GM12878 (cell line): ENCODE results near the gene DAPK2. TPM values are rescaled to one million over a fixed set of nuclear protein-coding genes. Genes with fewer than 3 reads are reported as not detected.

ENCODE experiments used
- ATAC-seq: fragments of 200-7000 bp; cut with Tn5 transposase; 3 replicates; pipeline ENCODE4 v1.9.1; 2020; ENCODE audit warnings: mild to moderate bottlenecking, moderate library complexity
- BruUV-seq: library from RNA; stranded (reverse); fragments of 400-500 nt; replicated peaks from 2 replicates; lab custom pipeline; 2021; lab: Mats Ljungman, UMichigan
- CTCF ChIA-PET: fragments of 300-600 bp; sonication (Branson Sonifier 250); formaldehyde crosslinking; extraction: SDS; loops from one replicate; lab custom pipeline; 2021; ENCODE audit warnings: inconsistent platforms; lab: Yijun Ruan, JAX
- POLR2A ChIA-PET: fragments of 350-600 bp; formaldehyde crosslinking; extraction: SDS; loops from one replicate; lab custom pipeline; 2021; ENCODE audit warnings: inconsistent platforms; lab: Charles Lee
- RAD21 ChIA-PET: fragments of 300-600 bp; sonication (Branson Sonifier 250); formaldehyde crosslinking; loops from one replicate; lab custom pipeline; 2023; ENCODE audit warnings: antibody characterized with exemption; ENCODE audit not compliant: unreplicated experiment; lab: Charles Lee
- SMC1A ChIA-PET: fragments of 300-600 bp; sonication (Branson Sonifier 250); formaldehyde crosslinking; loops from one replicate; lab custom pipeline; 2023; ENCODE audit not compliant: unreplicated experiment, uncharacterized antibody; lab: Charles Lee
- DNase-seq: peaks from one replicate; pipeline ENCODE4 v3.0.0-alpha.2; 2011; ENCODE audit warnings: low read depth, low spot score
- FAIRE-seq: peaks from 3 replicates; lab custom pipeline; 2011; peaks lifted over from hg19 to GRCh38; lab: Jason Lieb, UNC
- H2AFZ ChIP-seq: 2 replicates; pipeline ENCODE4 v1.6.0; 2011; ENCODE audit warnings: low read depth, low read length, control low read depth; ENCODE audit not compliant: control insufficient read depth
- H3K27ac ChIP-seq: 2 replicates; pipeline ENCODE4 v1.5.1; 2011; ENCODE audit warnings: control low read depth; ENCODE audit not compliant: control insufficient read depth, insufficient read depth
- H3K27me3 ChIP-seq, 2 experiments: replicated peaks in 1 of 2; 2 replicates each; pipeline versions ENCODE4 v1.6.0 to v1.6.1; 2011; ENCODE audit warnings: low read length in 1 of 2; ENCODE audit not compliant: control insufficient read depth in 2 of 2, insufficient read depth in 2 of 2
- H3K36me3 ChIP-seq, 2 experiments: 2 replicates each; pipeline ENCODE4 v1.5.1; 2011; ENCODE audit warnings: low read length in 1 of 2; ENCODE audit not compliant: control insufficient read depth in 2 of 2, insufficient read depth in 2 of 2
- H3K4me1 ChIP-seq: 2 replicates; pipeline ENCODE4 v1.6.1; 2011; ENCODE audit warnings: mild to moderate bottlenecking, low read length, moderate library complexity, mixed read lengths; ENCODE audit not compliant: control insufficient read depth, insufficient read depth
- H3K4me2 ChIP-seq: 2 replicates; pipeline ENCODE4 v1.6.0; 2011; ENCODE audit warnings: control low read depth; ENCODE audit not compliant: control insufficient read depth, insufficient read depth
- H3K4me3 ChIP-seq: fragments of 200-600 bp; sonication (generic); 2 replicates; pipeline ENCODE4 v1.5.1; 2016
- H3K79me2 ChIP-seq: 2 replicates; pipeline ENCODE4 v1.6.0; 2011; ENCODE audit warnings: low read length; ENCODE audit not compliant: control insufficient read depth, insufficient read depth
- H3K9ac ChIP-seq: 2 replicates; pipeline ENCODE4 v1.8.0; 2011; ENCODE audit warnings: low read length, control low read depth, mixed read lengths; ENCODE audit not compliant: control insufficient read depth, insufficient read depth
- H3K9me3 ChIP-seq: replicated peaks from 3 replicates; pipeline ENCODE4 v1.5.1; 2011; ENCODE audit warnings: mild to moderate bottlenecking, low read length; ENCODE audit not compliant: control insufficient read depth, insufficient read depth
- H4K20me1 ChIP-seq: 2 replicates; pipeline ENCODE4 v1.6.0; 2011; ENCODE audit not compliant: control insufficient read depth, insufficient read depth
- CBX3 ChIP-seq: fragments of 200-600 bp; sonication (generic); IDR thresholded peaks from 2 replicates; pipeline ENCODE4 v1.6.1; 2016; ENCODE audit warnings: low read depth, borderline replicate concordance
- WGBS: methylation state at CpG from one replicate; pipeline ENCODE4 v1.1.6; 2016; ENCODE audit warnings: low lambda C conversion rate; ENCODE audit not compliant: insufficient replicate concordance, insufficient coverage; ENCODE audit errors: missing lambda C conversion rate; 5-methylcytosine and 5-hydroxymethylcytosine counted together
- in situ Hi-C: fragments of 300-500 bp; cut with MboI; formaldehyde crosslinking; loops from 9 replicates; pipeline ENCODE4 v1.14.3; 2018; ENCODE audit warnings: mixed read lengths
- intact Hi-C: fragments of 100-400 bp; cut with micrococcal nuclease; formaldehyde crosslinking; loops from one replicate; pipeline ENCODE4 v1.14.2; 2022; ENCODE audit not compliant: unreplicated experiment
- polyA plus RNA-seq, 11 experiments: library from polyadenylated mRNA; depleted of rRNA in 4 of 11; unstranded in 6 of 11; stranded (reverse) in 5 of 11; fragments of >200 nt; fragmentation: Nextera tagmentation in 4 of 11; fragmentation: Illumina TruSeq in 1 of 11; extraction: Ambion mirVana in 4 of 11; extraction: Trizol in 1 of 11; gene quantifications; 1 replicate in 1 of 11; 2 replicates in 10 of 11; pipeline versions ENCODE4 v1.2.1 to v1.2.3, GENCODE V29; 2011 to 2016; ENCODE audit warnings: inconsistent platforms in 2 of 11, missing spikeins in 2 of 11, low read depth in 1 of 11
- total RNA-seq, 4 experiments: library from RNA; depleted of rRNA in 3 of 4; stranded (reverse); fragments of >200 nt in 3 of 4; fragmentation: Illumina TruSeq in 1 of 4; extraction: Trizol in 1 of 4; gene quantifications; 2 replicates each; pipeline versions ENCODE4 v1.2.1 to v1.2.3, GENCODE V29; 2013 to 2021
- TF ChIP-seq, protein P1 (sequence below): fragments of 450-650 bp; IDR thresholded peaks from 2 replicates; pipeline ENCODE4 v1.6.1; 2017; ENCODE audit warnings: mild to moderate bottlenecking

Gene DAPK2
- total and polyA plus RNA-seq, 10 of the 15 experiments (the other 5 are each of a cell fraction or from before 2014, with no cell fraction given): 0.69 to 8.4 (median 4.1) TPM

DNA sequence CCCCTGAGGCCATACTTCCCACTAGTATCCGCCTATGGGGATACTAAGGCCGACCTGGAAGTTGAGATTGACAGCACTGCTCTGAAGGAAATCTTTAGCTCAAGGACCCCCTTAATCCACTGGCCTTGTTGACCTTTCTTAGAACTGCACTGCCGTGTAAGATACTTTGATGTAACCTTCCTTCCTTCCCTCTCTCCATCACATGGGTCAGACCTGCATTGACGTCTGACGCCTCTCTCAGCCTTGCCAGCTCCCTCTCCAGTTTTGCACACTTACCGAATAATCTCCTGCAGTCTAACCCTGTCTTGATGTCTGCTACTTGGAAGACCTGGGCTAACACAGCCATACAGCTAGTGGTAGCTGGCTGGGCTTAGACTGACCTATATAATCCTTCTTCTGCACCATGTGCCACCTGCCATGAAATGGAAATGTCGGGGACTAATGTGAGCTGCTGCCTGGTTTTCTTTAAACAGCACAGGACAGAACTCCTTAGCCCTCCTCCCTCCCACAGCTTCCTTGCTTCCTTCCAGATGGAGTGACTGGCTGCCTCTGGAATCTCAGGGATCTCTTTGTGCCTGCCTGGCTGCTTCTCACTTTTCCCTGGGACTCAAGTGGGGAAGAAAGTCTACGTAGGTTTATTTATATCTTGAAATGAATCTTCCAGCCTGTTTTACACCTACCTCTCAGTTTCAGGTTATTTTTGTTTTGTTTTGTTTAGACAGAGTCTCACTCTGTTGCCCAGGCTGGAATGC lies 173.3 kb downstream of the DAPK2 start:
- SMC1A ChIA-PET: interaction anchor here (0.9 to 1.6 kb wide), 7 partner anchors 8 to 101 kb away, joined by 3 to 5 read pairs (median 4); no protein-coding TSS in a partner anchor
- intact Hi-C loops (no loop called here), in situ Hi-C loops (no loop called here)
- Histone ChIP-seq H2AFZ (no peak overlapping the region), H3K79me2 (no peaks in the 10 kb centered on the region), H3K27ac (no peak overlapping the region), H3K27me3 (no peaks in the 10 kb centered on the region), H3K4me1 (peaks cover 25% of the 10 kb centered on the region), H3K4me2 (no peak overlapping the region), H3K4me3 (no peak overlapping the region), H3K9ac (no peak overlapping the region), H3K9me3 (no peaks in the 10 kb centered on the region; the same call in 2 of the 3 replicates), H3K36me3 (no peaks in the 10 kb centered on the region), H4K20me1 (no peaks in the 10 kb centered on the region)
- RAD21 ChIA-PET: interaction anchor here (0.9 to 8.0 kb wide), 6 partner anchors 8 to 173 kb away, joined by 3 to 70 read pairs (median 4); partner anchors contain the start of gene DAPK2
- no TSS peak for BruUV-seq
- 86% methylated on average over 8 of the region's 8 CpGs for WGBS
- ATAC-seq: no peak
- POLR2A ChIA-PET: interaction anchor here (0.6 to 5.6 kb wide), 5 partner anchors 9 to 530 kb away, joined by 3 to 53 read pairs (median 3); no protein-coding TSS in a partner anchor
- CTCF ChIA-PET: interaction anchor here (0.5 to 0.9 kb wide), 3 partner anchors 9 to 106 kb away, joined by 4 to 5 read pairs (median 4); no protein-coding TSS in a partner anchor
- no peak for DNase-seq
- FAIRE-seq: no peak
- no peak for TF ChIP-seq CBX3
- TF ChIP-seq, protein P1, sequence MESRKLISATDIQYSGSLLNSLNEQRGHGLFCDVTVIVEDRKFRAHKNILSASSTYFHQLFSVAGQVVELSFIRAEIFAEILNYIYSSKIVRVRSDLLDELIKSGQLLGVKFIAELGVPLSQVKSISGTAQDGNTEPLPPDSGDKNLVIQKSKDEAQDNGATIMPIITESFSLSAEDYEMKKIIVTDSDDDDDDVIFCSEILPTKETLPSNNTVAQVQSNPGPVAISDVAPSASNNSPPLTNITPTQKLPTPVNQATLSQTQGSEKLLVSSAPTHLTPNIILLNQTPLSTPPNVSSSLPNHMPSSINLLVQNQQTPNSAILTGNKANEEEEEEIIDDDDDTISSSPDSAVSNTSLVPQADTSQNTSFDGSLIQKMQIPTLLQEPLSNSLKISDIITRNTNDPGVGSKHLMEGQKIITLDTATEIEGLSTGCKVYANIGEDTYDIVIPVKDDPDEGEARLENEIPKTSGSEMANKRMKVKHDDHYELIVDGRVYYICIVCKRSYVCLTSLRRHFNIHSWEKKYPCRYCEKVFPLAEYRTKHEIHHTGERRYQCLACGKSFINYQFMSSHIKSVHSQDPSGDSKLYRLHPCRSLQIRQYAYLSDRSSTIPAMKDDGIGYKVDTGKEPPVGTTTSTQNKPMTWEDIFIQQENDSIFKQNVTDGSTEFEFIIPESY: 0 out of 2 replicates have a peak, but pooled peaks have one; percentile 41
